GM13976 (cell line): Measurements from ENCODE around the gene DDR1.

ENCODE experiments used
- DNase-seq: peaks from one replicate; pipeline ENCODE4 v3.0.0; 2012; ENCODE audit warnings: low spot score
- in situ Hi-C: fragments of 300-500 bp; cut with MboI; formaldehyde crosslinking; loops from one replicate; pipeline ENCODE4 v1.12.0; 2022; ENCODE audit warnings: low sequenced_read_pairs, mixed read lengths, inconsistent platforms; ENCODE audit not compliant: unreplicated experiment
- TF ChIP-seq, protein P1 (sequence below): IDR thresholded peaks from 2 replicates; pipeline ENCODE4 v1.5.1; 2012; ENCODE audit warnings: borderline replicate concordance, mild to moderate bottlenecking; ENCODE audit not compliant: insufficient read depth; ENCODE audit errors: extremely low read depth, missing control alignments, control extremely low read depth

The DDR1 gene

DNA sequence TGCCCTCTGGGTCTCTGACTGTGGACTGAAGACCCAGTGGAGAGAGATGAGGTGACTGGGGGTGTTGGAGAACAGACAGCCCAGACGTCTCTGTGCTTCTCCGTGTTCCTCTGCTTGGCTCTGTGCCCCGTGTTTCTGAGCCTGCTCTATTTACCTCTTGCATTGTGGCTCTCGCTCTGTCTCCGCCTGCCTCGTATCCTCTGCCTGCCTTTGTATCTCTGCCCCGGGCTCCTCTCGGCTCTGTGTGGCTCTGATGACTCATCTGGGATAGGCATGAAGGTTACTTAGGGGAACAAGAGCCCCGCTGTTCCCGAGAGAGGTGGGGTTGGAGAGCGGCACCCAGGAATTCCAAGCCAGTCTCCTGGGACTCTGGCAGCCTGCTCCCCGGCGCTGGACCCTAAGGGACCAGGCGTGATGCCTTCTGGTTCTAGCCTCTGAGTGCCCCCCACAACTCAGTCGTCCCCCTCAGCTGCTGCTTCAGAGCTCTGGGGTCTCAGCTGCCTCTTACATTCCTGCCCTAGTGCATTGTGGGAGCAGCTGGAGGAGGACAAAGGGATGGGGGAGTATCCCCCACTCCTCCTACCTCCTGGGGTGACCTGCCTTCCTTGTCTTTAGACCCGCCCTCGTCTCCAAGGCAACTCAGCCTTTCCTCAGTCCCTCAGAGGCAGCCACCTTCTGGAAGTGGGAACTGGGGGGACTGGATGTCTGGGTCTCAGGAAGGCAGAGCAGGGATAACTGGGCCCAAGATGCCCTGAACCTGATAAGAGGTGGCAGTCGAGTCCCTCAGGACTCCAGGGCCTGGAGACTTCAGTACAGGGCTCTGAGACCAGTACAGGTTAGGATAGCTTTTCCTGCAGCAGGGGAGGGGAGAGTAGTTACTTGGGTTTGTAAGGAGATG, 1.9 kb downstream of the DDR1 start:
- peak; percentile 28 for DNase-seq
- in situ Hi-C loops = no loop called here
- TF ChIP-seq, protein P1, sequence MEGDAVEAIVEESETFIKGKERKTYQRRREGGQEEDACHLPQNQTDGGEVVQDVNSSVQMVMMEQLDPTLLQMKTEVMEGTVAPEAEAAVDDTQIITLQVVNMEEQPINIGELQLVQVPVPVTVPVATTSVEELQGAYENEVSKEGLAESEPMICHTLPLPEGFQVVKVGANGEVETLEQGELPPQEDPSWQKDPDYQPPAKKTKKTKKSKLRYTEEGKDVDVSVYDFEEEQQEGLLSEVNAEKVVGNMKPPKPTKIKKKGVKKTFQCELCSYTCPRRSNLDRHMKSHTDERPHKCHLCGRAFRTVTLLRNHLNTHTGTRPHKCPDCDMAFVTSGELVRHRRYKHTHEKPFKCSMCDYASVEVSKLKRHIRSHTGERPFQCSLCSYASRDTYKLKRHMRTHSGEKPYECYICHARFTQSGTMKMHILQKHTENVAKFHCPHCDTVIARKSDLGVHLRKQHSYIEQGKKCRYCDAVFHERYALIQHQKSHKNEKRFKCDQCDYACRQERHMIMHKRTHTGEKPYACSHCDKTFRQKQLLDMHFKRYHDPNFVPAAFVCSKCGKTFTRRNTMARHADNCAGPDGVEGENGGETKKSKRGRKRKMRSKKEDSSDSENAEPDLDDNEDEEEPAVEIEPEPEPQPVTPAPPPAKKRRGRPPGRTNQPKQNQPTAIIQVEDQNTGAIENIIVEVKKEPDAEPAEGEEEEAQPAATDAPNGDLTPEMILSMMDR = no peak

DNA sequence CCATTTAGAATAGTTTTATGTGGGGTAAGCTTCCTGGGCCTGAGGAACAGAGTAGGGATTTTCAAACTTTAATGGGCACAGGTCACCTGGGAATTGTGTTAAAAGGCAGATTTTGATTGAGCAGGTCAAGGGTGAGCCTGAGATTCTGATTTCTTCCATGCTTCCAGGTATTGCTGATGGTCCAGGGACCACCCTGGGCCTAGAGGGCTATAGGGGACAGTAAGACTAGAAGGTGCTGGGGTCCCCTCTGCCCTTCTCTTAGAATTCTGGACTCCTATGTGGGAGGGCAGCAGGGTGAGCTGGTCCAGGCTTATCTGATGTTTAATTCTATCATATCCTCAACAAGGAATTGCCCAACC, 2.6 kb downstream of the DDR1 start:
- in situ Hi-C loops = no loop called here
- peak; percentile 10 for DNase-seq
- TF ChIP-seq, protein P1 = no peak

DNA sequence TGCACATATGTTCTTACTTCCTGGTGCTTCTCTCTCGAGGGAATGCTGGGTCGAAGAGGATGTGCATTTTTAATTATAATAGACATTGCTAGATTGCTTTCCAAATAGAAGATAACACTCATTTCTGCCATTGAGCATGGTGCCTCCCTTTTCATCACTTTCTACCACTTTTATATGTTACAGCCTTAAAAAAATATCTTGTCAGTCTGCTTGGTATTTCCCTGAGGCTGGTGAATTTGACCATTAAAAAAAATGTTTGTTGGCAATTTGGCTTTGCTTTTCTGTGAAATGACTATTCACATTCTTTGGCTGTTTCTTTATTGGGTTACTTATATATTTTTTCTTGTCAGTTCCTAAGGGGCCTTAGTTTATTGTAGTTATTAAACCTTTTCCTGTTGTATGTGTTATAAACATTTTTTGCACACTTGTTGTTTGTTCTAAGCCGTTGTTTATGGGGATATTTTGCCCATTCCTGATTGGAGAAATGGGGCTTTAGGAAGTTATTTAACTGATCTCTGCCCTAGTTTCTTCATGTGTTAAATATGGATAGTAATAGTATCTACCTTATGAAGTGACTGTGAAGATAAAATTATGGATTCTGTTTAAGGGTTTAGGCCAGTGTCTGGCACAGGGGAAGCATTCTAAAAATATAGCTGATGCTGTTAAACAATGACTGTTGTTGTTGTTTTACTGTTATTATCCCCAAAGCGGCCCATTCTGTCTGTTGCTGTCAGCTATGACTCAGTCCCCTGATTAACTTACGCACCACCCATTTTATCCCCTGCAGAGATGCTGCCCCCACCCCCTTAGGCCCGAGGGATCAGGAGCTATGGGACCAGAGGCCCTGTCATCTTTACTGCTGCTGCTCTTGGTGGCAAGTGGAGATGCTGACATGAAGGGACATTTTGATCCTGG, 3.8 kb downstream of the DDR1 start:
- TF ChIP-seq, protein P1 = no peak
- DNase-seq = peak; percentile 8
- in situ Hi-C loops = no loop called here

DNA sequence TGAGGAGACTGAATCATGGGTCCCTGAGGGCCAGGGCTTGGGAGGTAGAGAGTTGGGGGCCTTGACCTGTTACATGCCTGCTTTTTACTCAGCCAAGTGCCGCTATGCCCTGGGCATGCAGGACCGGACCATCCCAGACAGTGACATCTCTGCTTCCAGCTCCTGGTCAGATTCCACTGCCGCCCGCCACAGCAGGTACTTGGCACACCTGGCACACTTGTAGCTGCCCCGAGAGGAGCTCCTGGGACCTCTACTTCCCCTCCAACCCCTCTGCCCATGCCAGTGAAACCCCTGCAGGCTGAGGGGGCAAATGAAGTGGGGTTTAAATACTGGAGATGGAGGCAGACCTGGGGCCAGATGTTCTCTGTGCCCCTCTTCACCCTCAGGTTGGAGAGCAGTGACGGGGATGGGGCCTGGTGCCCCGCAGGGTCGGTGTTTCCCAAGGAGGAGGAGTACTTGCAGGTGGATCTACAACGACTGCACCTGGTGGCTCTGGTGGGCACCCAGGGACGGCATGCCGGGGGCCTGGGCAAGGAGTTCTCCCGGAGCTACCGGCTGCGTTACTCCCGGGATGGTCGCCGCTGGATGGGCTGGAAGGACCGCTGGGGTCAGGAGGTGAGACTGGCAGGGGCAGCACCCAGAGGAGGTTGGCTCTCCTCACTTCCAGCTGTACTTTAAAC, 4.6 kb downstream of the DDR1 start:
- in situ Hi-C loops = no loop called here
- peak; percentile 18 for DNase-seq
- TF ChIP-seq, protein P1 = no peak

DNA sequence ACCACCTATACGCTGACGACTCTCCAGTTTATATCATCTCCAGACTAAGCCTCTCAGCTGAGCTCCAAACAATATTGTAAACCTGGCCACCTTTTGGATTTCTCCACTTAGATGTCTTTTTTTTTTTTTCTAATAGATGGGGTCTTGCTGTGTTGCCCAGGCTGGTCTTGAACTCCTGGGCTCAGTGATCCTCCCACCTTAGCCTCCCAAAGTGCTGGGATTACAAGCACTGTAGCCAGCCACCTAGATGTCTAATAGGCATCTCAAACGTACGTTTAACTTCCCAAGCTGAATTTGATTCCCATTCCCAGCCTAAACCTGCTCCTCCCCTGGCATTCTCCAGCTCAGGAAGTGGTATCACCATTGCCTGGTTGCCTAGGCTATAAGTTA, 5.2 kb downstream of the DDR1 start:
- DNase-seq = no peak
- in situ Hi-C loops = no loop called here
- TF ChIP-seq, protein P1 = no peak

DNA sequence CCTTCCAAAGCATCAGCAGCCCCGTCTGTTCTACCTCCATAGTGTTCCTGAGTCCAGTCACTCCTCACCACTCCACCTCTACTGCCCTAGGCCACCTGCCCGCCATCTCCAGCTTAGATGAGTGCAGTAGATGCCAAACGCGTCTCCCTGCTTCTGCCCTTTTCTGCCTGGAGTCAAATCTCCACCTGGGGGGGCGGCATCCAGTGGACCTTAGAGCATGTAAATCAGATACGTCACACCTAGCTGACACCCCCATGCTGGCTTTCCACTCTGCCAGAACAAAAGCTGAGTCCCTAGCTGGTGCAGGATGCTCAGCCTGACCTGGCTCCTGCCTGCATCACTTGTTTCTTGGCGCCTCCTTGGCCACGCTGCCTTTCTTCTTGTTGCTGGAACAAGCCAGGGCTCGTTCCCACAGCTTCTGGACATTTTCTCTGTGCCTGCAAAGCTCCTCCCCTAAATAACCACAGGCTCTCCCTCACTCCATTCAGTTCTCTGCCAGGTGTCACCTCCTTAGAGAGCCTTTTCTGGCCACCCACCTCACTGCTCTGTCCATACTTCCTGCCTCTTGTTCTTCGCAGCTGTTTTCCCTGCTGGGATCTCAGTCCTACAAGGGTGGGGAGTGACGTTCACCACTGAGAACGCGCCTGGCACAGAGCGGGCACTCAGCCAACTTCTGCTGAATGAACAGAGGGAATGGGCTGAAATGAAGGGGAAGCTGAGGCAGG, 5.8 kb downstream of the DDR1 start:
- peak; percentile 19 for DNase-seq
- in situ Hi-C loops = no loop called here
- TF ChIP-seq, protein P1 = no peak
